Uterus (tissue), 2 donors: ENCODE results near the gene HMGB4.

ENCODE experiments used
- CTCF ChIP-seq, 4 experiments: fragments of 200-600 bp in 2 of 4; fragments of 450-650 bp in 2 of 4; sonication (generic) in 2 of 4; IDR thresholded peaks; one replicate each; pipeline ENCODE4 v1.5.1; 2016 to 2019; ENCODE audit warnings: antibody characterized with exemption in 4 of 4, mild to moderate bottlenecking in 2 of 4, moderate library complexity in 1 of 4
- POLR2A ChIP-seq, 2 donors: fragments of 450-650 bp; IDR thresholded peaks; one replicate each; pipeline ENCODE4 v1.6.1; 2016; ENCODE audit warnings: antibody characterized with exemption in 2 of 2, mild to moderate bottlenecking in 1 of 2, moderate library complexity in 1 of 2

GRCh38 chr1:33848205-33848937 lies 15.5 kb upstream of the HMGB4 start:
- TF ChIP-seq CTCF (IDR thresholded peaks at IDR 0.05) (no peak), POLR2A (IDR thresholded peaks at IDR 0.05) (no peak)
